GM10266 (cell line): ENCODE data around the gene NCKAP5.

Experiments
- DNase-seq: peaks from one replicate; pipeline ENCODE4 v3.0.0; 2012; ENCODE audit errors: extremely low spot score
- CTCF ChIP-seq: IDR thresholded peaks from 2 replicates; pipeline ENCODE4 v1.5.1; 2012; ENCODE audit warnings: mild to moderate bottlenecking, low read depth; ENCODE audit not compliant: control insufficient read depth, insufficient read depth; ENCODE audit errors: missing control alignments

Gene NCKAP5

GRCh38 chr2:133489146-133489545 is 79.1 kb downstream of the NCKAP5 start:
- no peak for DNase-seq
- TF ChIP-seq CTCF, result no peak

GRCh38 chr2:133486771-133487191 is 81.5 kb downstream of the NCKAP5 start:
- TF ChIP-seq CTCF, result no peak
- DNase-seq, result no peak

GRCh38 chr2:133485868-133486267 is 82.4 kb downstream of the NCKAP5 start:
- DNase-seq, result no peak

GRCh38 chr2:133484784-133485183 is 83.5 kb downstream of the NCKAP5 start:
- no peak for TF ChIP-seq CTCF
- no peak for DNase-seq

More at GRCh38 chr2:133485868-133486267, 82.4 kb downstream of the NCKAP5 start:
- no peak for TF ChIP-seq CTCF

- TF ChIP-seq CTCF, result no peak
- no peak for DNase-seq
Measured at GRCh38 chr2:133484106-133484505, 84.2 kb downstream of the NCKAP5 start.

GRCh38 chr2:133483181-133483580 is 85.1 kb downstream of the NCKAP5 start:
- TF ChIP-seq CTCF, result no peak

GRCh38 chr2:133480707-133481429 is 87.4 kb downstream of the NCKAP5 start:
- TF ChIP-seq CTCF, result no peak
- no peak for DNase-seq

More at GRCh38 chr2:133483181-133483580, 85.1 kb downstream of the NCKAP5 start:
- DNase-seq, result no peak
